SK-N-MC (cell line): ENCODE data around the gene TKT.

Experiments used
- DNase-seq: peaks from one replicate; pipeline ENCODE4 v3.0.0-alpha.2; 2011; ENCODE audit warnings: low read depth, low spot score
- H3K27ac ChIP-seq: fragments of 200-600 bp; sonication (generic); 2 replicates; pipeline ENCODE4 v1.5.1; 2016; ENCODE audit warnings: mixed run types
- H3K36me3 ChIP-seq: fragments of 200-600 bp; sonication (generic); 2 replicates; pipeline ENCODE4 v1.6.1; 2017; ENCODE audit warnings: antibody characterized with exemption, low read length, mixed read lengths; ENCODE audit not compliant: insufficient read depth
- H3K4me3 ChIP-seq: fragments of 200-600 bp; sonication (generic); 2 replicates; pipeline ENCODE4 v1.5.1; 2016
- H3K9ac ChIP-seq: fragments of 200-600 bp; sonication (generic); 2 replicates; pipeline ENCODE4 v1.8.0; 2017; ENCODE audit warnings: mixed run types, mixed read lengths; ENCODE audit not compliant: insufficient read length
- H3K9me3 ChIP-seq: fragments of 200-600 bp; sonication (generic); 2 replicates; pipeline ENCODE4 v1.6.1; 2017; ENCODE audit warnings: low read depth, mild to moderate bottlenecking, antibody characterized with exemption, low read length, moderate library complexity, mixed read lengths
- EZH2 ChIP-seq: fragments of 200-600 bp; sonication (generic); IDR thresholded peaks from one replicate; pipeline ENCODE4 v1.6.1; 2017; ENCODE audit warnings: antibody characterized with exemption
- FOXP2 ChIP-seq: optimal IDR thresholded peaks from 2 replicates; pipeline ENCODE3; 2011; ENCODE audit warnings: mild to moderate bottlenecking, moderate library complexity; ENCODE audit not compliant: insufficient read depth; ENCODE audit errors: extremely low read length, control extremely low read depth
- POLR2AphosphoS5 ChIP-seq: IDR thresholded peaks from 2 replicates; pipeline ENCODE4 v1.6.1; 2012; ENCODE audit warnings: mild to moderate bottlenecking, low read depth, low read length, borderline replicate concordance

Gene TKT

GRCh38 chr3:53226142-53226840 is 29.5 kb downstream of the TKT start:
- DNase-seq, result no peak
- H3K9me3 ChIP-seq, result no peaks in the 10 kb centered on the region
- peaks cover 28% of the 10 kb centered on the region; the same call in 1 of the 2 replicates for H3K36me3 ChIP-seq
- no peak overlapping the region for H3K27ac ChIP-seq
- no peak overlapping the region for H3K4me3 ChIP-seq
- no peak overlapping the region for H3K9ac ChIP-seq
- TF ChIP-seq POLR2AphosphoS5 (no peak), FOXP2 (no peak), EZH2 (no peak)

- no peak for DNase-seq
- Histone ChIP-seq H3K9me3 (no peaks in the 10 kb centered on the region), H3K4me3 (no peak overlapping the region), H3K9ac (no peak overlapping the region), H3K27ac (no peak overlapping the region), H3K36me3 (peaks cover 28% of the 10 kb centered on the region; the same call in 1 of the 2 replicates)
- TF ChIP-seq FOXP2, result no peak
- TF ChIP-seq POLR2AphosphoS5, result no peak
- no peak for TF ChIP-seq EZH2
Measured at GRCh38 chr3:53225651-53226050, 30.2 kb downstream of the TKT start.

- DNase-seq, result no peak
- Histone ChIP-seq H3K9me3 (no peaks in the 10 kb centered on the region), H3K36me3 (peaks cover 28% of the 10 kb centered on the region; the same call in 1 of the 2 replicates), H3K27ac (no peak overlapping the region), H3K4me3 (no peak overlapping the region), H3K9ac (no peak overlapping the region)
- TF ChIP-seq EZH2 (no peak), POLR2AphosphoS5 (no peak), FOXP2 (no peak)
Measured at GRCh38 chr3:53225181-53225580, 30.6 kb downstream of the TKT start.

- H3K27ac ChIP-seq, result no peak overlapping the region
Measured at GRCh38 chr3:53224536-53224935, 31.3 kb downstream of the TKT start.

GRCh38 chr3:53224026-53224425 is 31.8 kb downstream of the TKT start:
- DNase-seq, result no peak

More at GRCh38 chr3:53224536-53224935, 31.3 kb downstream of the TKT start:
- H3K36me3 ChIP-seq, result peaks cover 25% of the 10 kb centered on the region; the same call in 1 of the 2 replicates
- H3K9me3 ChIP-seq, result no peaks in the 10 kb centered on the region
- H3K4me3 ChIP-seq, result no peak overlapping the region
- H3K9ac ChIP-seq, result no peak overlapping the region
- DNase-seq, result no peak
- TF ChIP-seq POLR2AphosphoS5, result no peak
- TF ChIP-seq EZH2, result no peak
- TF ChIP-seq FOXP2, result no peak

GRCh38 chr3:53223541-53223966 is 32.3 kb downstream of the TKT start:
- Histone ChIP-seq H3K27ac (no peak overlapping the region), H3K36me3 (peaks cover 18% of the 10 kb centered on the region; the same call in 1 of the 2 replicates), H3K9ac (no peak overlapping the region), H3K4me3 (no peak overlapping the region), H3K9me3 (no peaks in the 10 kb centered on the region)
- TF ChIP-seq FOXP2, result no peak
- TF ChIP-seq POLR2AphosphoS5, result no peak
- DNase-seq, result no peak

More at GRCh38 chr3:53224026-53224425, 31.8 kb downstream of the TKT start:
- Histone ChIP-seq H3K4me3 (no peak overlapping the region), H3K9ac (no peak overlapping the region), H3K27ac (no peak overlapping the region), H3K9me3 (no peaks in the 10 kb centered on the region), H3K36me3 (peaks cover 23% of the 10 kb centered on the region; the same call in 1 of the 2 replicates)
- TF ChIP-seq FOXP2 (no peak), POLR2AphosphoS5 (no peak)

GRCh38 chr3:53223025-53223424 is 32.8 kb downstream of the TKT start:
- peaks cover 13% of the 10 kb centered on the region; the same call in 1 of the 2 replicates for H3K36me3 ChIP-seq

GRCh38 chr3:53222183-53222901 is 33.5 kb downstream of the TKT start:
- DNase-seq, result no peak
- H3K4me3 ChIP-seq, result no peak overlapping the region
- no peak for TF ChIP-seq EZH2
- TF ChIP-seq POLR2AphosphoS5, result peak; percentile 10; the same call in 1 of the 2 replicates
- no peak for TF ChIP-seq FOXP2
- no peaks in the 10 kb centered on the region for H3K9me3 ChIP-seq
- no peak overlapping the region for H3K27ac ChIP-seq
- peaks cover 6% of the 10 kb centered on the region; the same call in 1 of the 2 replicates for H3K36me3 ChIP-seq
- no peak overlapping the region for H3K9ac ChIP-seq

More at GRCh38 chr3:53223025-53223424, 32.8 kb downstream of the TKT start:
- Histone ChIP-seq H3K9ac (no peak overlapping the region), H3K9me3 (no peaks in the 10 kb centered on the region), H3K4me3 (no peak overlapping the region), H3K27ac (no peak overlapping the region)
- TF ChIP-seq POLR2AphosphoS5, result no peak
- no peak for TF ChIP-seq EZH2
- no peak for TF ChIP-seq FOXP2
- DNase-seq, result no peak
